Right atrium auricular region (tissue), 2 donors: Measurements from ENCODE around the gene CEP76. TPM values are rescaled to one million over a fixed set of nuclear protein-coding genes. Genes with fewer than 3 reads are reported as not detected.

Experiments
- DNase-seq: peaks from one replicate; pipeline ENCODE4 v3.0.0-alpha.2; 2019; ENCODE audit warnings: low spot score
- H3K27ac ChIP-seq, 2 donors: fragments of 200-600 bp; sonication (generic); 1 replicate in 1 of 2; 2 replicates in 1 of 2; pipeline ENCODE4 v1.5.1; 2016 to 2019
- H3K27me3 ChIP-seq, 2 donors: fragments of 200-600 bp; sonication (generic); one replicate each; pipeline versions ENCODE4 v1.5.1 to v1.6.0; 2017 to 2019
- H3K36me3 ChIP-seq: fragments of 200-600 bp; sonication (generic); one replicate; pipeline ENCODE4 v1.5.1; 2016
- H3K4me1 ChIP-seq, 2 donors: fragments of 200-600 bp; sonication (generic); one replicate each; pipeline versions ENCODE4 v1.5.1 to v1.6.0; 2017 to 2019
- H3K4me3 ChIP-seq, 2 donors: fragments of 200-600 bp; sonication (generic); 1 replicate in 1 of 2; 2 replicates in 1 of 2; pipeline ENCODE4 v1.5.1; 2017 to 2019; ENCODE audit warnings: mild to moderate bottlenecking in 1 of 2, moderate library complexity in 1 of 2
- H3K9me3 ChIP-seq, 2 donors: fragments of 200-600 bp; sonication (generic); one replicate each; pipeline ENCODE4 v1.5.1; 2019
- CTCF ChIP-seq, 2 donors: fragments of 200-600 bp; sonication (generic); IDR thresholded peaks; one replicate each; pipeline ENCODE4 v1.5.1; 2019; ENCODE audit warnings: antibody characterized with exemption in 2 of 2
- total RNA-seq, 2 donors: library from RNA; depleted of rRNA; stranded (reverse); fragments of >200 nt; gene quantifications; one replicate each; pipeline ENCODE4 v1.1.0, GENCODE V29; 2016

Gene CEP76
- total RNA-seq, 2 donors from 2014 or later = 3.1 to 4.4 TPM

GRCh38 chr18:12744103-12744502 is 41.6 kb upstream of the CEP76 start:
- no peak for DNase-seq
- Histone ChIP-seq H3K4me1 (no peaks in the 10 kb centered on the region), H3K27ac (no peak overlapping the region), H3K36me3 (no peaks in the 10 kb centered on the region), H3K27me3 (no peaks in the 10 kb centered on the region), H3K9me3 (no peaks in the 10 kb centered on the region), H3K4me3 (no peak overlapping the region)
- TF ChIP-seq CTCF (IDR thresholded peaks at IDR 0.05) = peak; percentile 28 to 64

GRCh38 chr18:12742453-12742852 is 39.9 kb upstream of the CEP76 start:
- Histone ChIP-seq H3K27ac (no peak overlapping the region), H3K4me1 (no peaks in the 10 kb centered on the region), H3K4me3 (no peak overlapping the region), H3K36me3 (no peaks in the 10 kb centered on the region), H3K27me3 (no peaks in the 10 kb centered on the region), H3K9me3 (no peaks in the 10 kb centered on the region)
- no peak for TF ChIP-seq CTCF (IDR thresholded peaks at IDR 0.05)
- DNase-seq = no peak

DNA sequence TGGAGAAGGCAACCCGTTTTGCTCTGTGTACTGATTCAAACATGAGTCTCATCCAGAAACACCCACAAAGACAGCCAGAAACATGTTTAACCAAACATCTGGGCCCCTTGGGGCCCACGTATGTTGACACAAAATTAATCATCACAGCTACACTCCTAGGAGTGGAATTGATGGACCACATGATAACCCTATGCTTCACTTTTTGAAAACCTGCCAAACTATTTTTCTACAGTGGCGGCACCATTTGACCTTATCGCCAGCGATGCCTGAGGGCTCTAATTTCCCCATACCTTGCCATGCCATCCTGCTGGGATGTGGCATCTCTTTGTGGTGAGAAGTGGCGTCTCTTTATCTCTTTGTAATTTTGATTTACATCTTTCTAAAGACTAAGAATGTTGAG is 38.8 kb upstream of the CEP76 start:
- Histone ChIP-seq H3K36me3 (no peaks in the 10 kb centered on the region), H3K9me3 (no peaks in the 10 kb centered on the region), H3K27ac (no peak overlapping the region), H3K4me1 (no peaks in the 10 kb centered on the region), H3K4me3 (no peak overlapping the region), H3K27me3 (no peaks in the 10 kb centered on the region)
- DNase-seq = no peak
- no peak for TF ChIP-seq CTCF (IDR thresholded peaks at IDR 0.05)

- TF ChIP-seq CTCF (IDR thresholded peaks at IDR 0.05) = no peak
- no peaks in the 10 kb centered on the region for H3K9me3 ChIP-seq
- no peak for DNase-seq
- no peak overlapping the region for H3K27ac ChIP-seq
- H3K4me3 ChIP-seq = no peak overlapping the region
- H3K36me3 ChIP-seq = no peaks in the 10 kb centered on the region
- no peaks in the 10 kb centered on the region for H3K4me1 ChIP-seq
- H3K27me3 ChIP-seq = no peaks in the 10 kb centered on the region
Measured at GRCh38 chr18:12737243-12737902, 34.9 kb upstream of the CEP76 start.

- DNase-seq = no peak
- peak; percentile 91 to 94 for TF ChIP-seq CTCF (IDR thresholded peaks at IDR 0.05)
- H3K36me3 ChIP-seq = peaks cover 26% of the 10 kb centered on the region
Measured at GRCh38 chr18:12726774-12727550, 24.4 kb upstream of the CEP76 start.

More at GRCh38 chr18:12726774-12727550, 24.4 kb upstream of the CEP76 start:
- Histone ChIP-seq H3K9me3 (no peaks in the 10 kb centered on the region), H3K4me3 (no peak overlapping the region), H3K27me3 (no peaks in the 10 kb centered on the region), H3K4me1 (no peaks in the 10 kb centered on the region), H3K27ac (no peak overlapping the region)
